Transverse colon (tissue), 4 donors: ENCODE results near the gene TMEM45B. TPM values are rescaled to one million over a fixed set of nuclear protein-coding genes. Genes with fewer than 3 reads are reported as not detected.
"Not testable (repeated sequence)": the region's sequence is repeated elsewhere in the genome, so short reads cannot be mapped to it uniquely, and the experiment has no call there.

ENCODE experiments used
- DNase-seq: peaks from one replicate; pipeline ENCODE4 v3.0.0-alpha.2; 2019
- H3K27ac ChIP-seq, 4 donors: fragments of 200-600 bp; sonication (generic); 2 replicates each; pipeline ENCODE4 v1.5.1; 2016 to 2018; ENCODE audit warnings: inconsistent platforms in 4 of 4
- H3K27me3 ChIP-seq: fragments of 200-600 bp; sonication (generic); 2 replicates; pipeline ENCODE4 v1.5.1; 2017; ENCODE audit warnings: inconsistent platforms
- H3K36me3 ChIP-seq, 4 donors: fragments of 200-600 bp; sonication (generic); 2 replicates each; pipeline ENCODE4 v1.5.1; 2017 to 2019; ENCODE audit warnings: inconsistent platforms in 4 of 4
- H3K4me1 ChIP-seq, 4 donors: fragments of 200-600 bp; sonication (generic); 2 replicates each; pipeline ENCODE4 v1.5.1; 2017 to 2020; ENCODE audit warnings: inconsistent platforms in 4 of 4
- H3K4me3 ChIP-seq, 4 donors: fragments of 200-600 bp; sonication (generic); 1 replicate in 1 of 4; 2 replicates in 3 of 4; pipeline versions ENCODE4 v1.5.1 to v1.6.1; 2017 to 2019; ENCODE audit warnings: inconsistent platforms in 4 of 4
- H3K9me3 ChIP-seq, 2 donors: fragments of 200-600 bp; sonication (generic); 2 replicates each; pipeline ENCODE4 v1.5.1; 2017 to 2019; ENCODE audit warnings: inconsistent platforms in 2 of 2
- CTCF ChIP-seq, 5 experiments: fragments of 200-600 bp in 3 of 5; fragments of 450-650 bp in 2 of 5; sonication (generic) in 3 of 5; IDR thresholded peaks; 1 replicate in 2 of 5; 2 replicates in 3 of 5; pipeline ENCODE4 v1.5.1; 2016 to 2017; ENCODE audit warnings: antibody characterized with exemption in 5 of 5, inconsistent platforms in 3 of 5, mild to moderate bottlenecking in 2 of 5, moderate library complexity in 1 of 5
- EP300 ChIP-seq: sonication (generic); formaldehyde crosslinking; IDR thresholded peaks from one replicate; pipeline ENCODE4 v1.6.1; 2017; ENCODE audit warnings: antibody characterized with exemption, low read depth
- POLR2A ChIP-seq: fragments of 450-650 bp; IDR thresholded peaks from one replicate; pipeline ENCODE4 v1.6.1; 2016; ENCODE audit warnings: antibody characterized with exemption, mild to moderate bottlenecking, moderate library complexity
- POLR2AphosphoS5 ChIP-seq, 3 donors: sonication (generic); formaldehyde crosslinking; IDR thresholded peaks; one replicate each; pipeline ENCODE4 v1.6.1; 2016; ENCODE audit warnings: antibody characterized with exemption in 3 of 3
- WGBS, 2 donors: methylation state at CpG; one replicate each; pipeline ENCODE4 v1.1.5; 2018; ENCODE audit warnings: low coverage in 1 of 2; 5-methylcytosine and 5-hydroxymethylcytosine counted together
- in situ Hi-C, 4 donors: fragments of 200-750 bp; cut with MboI; loops; one replicate each; pipeline versions ENCODE4 v1.15.0 to v1.15.1; 2017; ENCODE audit warnings: low sequenced_read_pairs in 3 of 4, low pct_ligation_motif_present in 1 of 4, low pct_unique_long_range_greater_than_20kb in 1 of 4
- intact Hi-C: fragments of 100-400 bp; cut with DNase I; formaldehyde crosslinking; loops from one replicate; pipeline ENCODE4 v1.15.1; 2023; ENCODE audit warnings: low total_unique reads
- total RNA-seq, 4 donors: library from RNA; depleted of rRNA; stranded (reverse); fragments of >200 nt; gene quantifications; one replicate each; pipeline ENCODE4 v1.1.0, GENCODE V29; 2016

TMEM45B gene
- total RNA-seq, 4 donors from 2014 or later: 42.2 to 336 (median 205) TPM

GRCh38 chr11:129791515-129791914, 24.1 kb upstream of the TMEM45B start:
- Histone ChIP-seq H3K9me3 (no peaks in the 10 kb centered on the region), H3K27me3 (no peaks in the 10 kb centered on the region), H3K4me1 (peaks cover 0 to 14% (median 9%) of the 10 kb centered on the region in 4 donors), H3K36me3 (no peaks in the 10 kb centered on the region), H3K4me3 (no peak overlapping the region), H3K27ac (no peak overlapping the region)
- in situ Hi-C loops (no loop called here), intact Hi-C loops (no loop called here)
- TF ChIP-seq POLR2AphosphoS5 (IDR thresholded peaks at IDR 0.05) (no peak), CTCF (IDR thresholded peaks at IDR 0.05) (no peak), POLR2A (no peak)
- 95 to 97% methylated on average over 2 of the region's 2 CpGs for WGBS, 2 donors
- DNase-seq: no peak

GRCh38 chr11:129792663-129793062, 23.0 kb upstream of the TMEM45B start:
- H3K9me3 ChIP-seq: no peaks in the 10 kb centered on the region
- H3K36me3 ChIP-seq: no peaks in the 10 kb centered on the region
- WGBS, 2 donors: 59 to 72% methylated on average over 2 to 4 of the region's 4 CpGs
- H3K4me1 ChIP-seq: peaks cover 0 to 12% (median 7%) of the 10 kb centered on the region in 4 donors
- no peaks in the 10 kb centered on the region for H3K27me3 ChIP-seq
- TF ChIP-seq POLR2A: no peak
- TF ChIP-seq EP300: no peak
- TF ChIP-seq POLR2AphosphoS5 (IDR thresholded peaks at IDR 0.05): no peak
- TF ChIP-seq CTCF (IDR thresholded peaks at IDR 0.05): no peak
- intact Hi-C loops (no loop called here), in situ Hi-C loops (no loop called here)
- DNase-seq: no peak
- no peak overlapping the region for H3K27ac ChIP-seq
- H3K4me3 ChIP-seq: no peak overlapping the region

GRCh38 chr11:129795089-129795488, 20.6 kb upstream of the TMEM45B start:
- intact Hi-C loops (no loop called here), in situ Hi-C loops (no loop called here)
- DNase-seq: no peak
- Histone ChIP-seq H3K4me3 (no peak overlapping the region), H3K9me3 (no peaks in the 10 kb centered on the region), H3K4me1 (peaks cover 0 to 4% (median 0%) of the 10 kb centered on the region in 4 donors), H3K27me3 (no peaks in the 10 kb centered on the region), H3K27ac (no peak overlapping the region), H3K36me3 (no peaks in the 10 kb centered on the region)
- TF ChIP-seq CTCF (IDR thresholded peaks at IDR 0.05) (no peak), EP300 (no peak)
- 33 to 77% methylated on average over 1 to 2 of the region's 2 CpGs for WGBS, 2 donors

- Histone ChIP-seq H3K4me3 (no peak overlapping the region), H3K27me3 (no peaks in the 10 kb centered on the region), H3K9me3 (no peaks in the 10 kb centered on the region), H3K4me1 (peaks cover 0 to 8% (median 2%) of the 10 kb centered on the region in 4 donors), H3K36me3 (no peaks in the 10 kb centered on the region), H3K27ac (peak overlapping the region in 1 of 4 donors; percentile 56)
- intact Hi-C loops (no loop called here), in situ Hi-C loops (no loop called here)
- no peak for TF ChIP-seq CTCF (IDR thresholded peaks at IDR 0.05)
- no peak for TF ChIP-seq EP300
- TF ChIP-seq POLR2AphosphoS5 (IDR thresholded peaks at IDR 0.05): no peak
- TF ChIP-seq POLR2A: no peak
- no peak for DNase-seq
- WGBS, 2 donors: 75% methylated on average over 2 of the region's 2 CpGs; no CpG with 5 or more reads in 1 of the 2 donors
Observed at GRCh38 chr11:129798212-129798611, 17.4 kb upstream of the TMEM45B start.

- H3K36me3 ChIP-seq, H3K27ac ChIP-seq, H3K4me3 ChIP-seq, DNase-seq, intact Hi-C loops, H3K27me3 ChIP-seq, H3K9me3 ChIP-seq, in situ Hi-C loops: not testable (repeated sequence)
- WGBS, 2 donors: 28 to 38% methylated on average over 1 of the region's 1 CpG
- H3K4me1 ChIP-seq: peaks cover 0 to 14% (median 4%) of the 10 kb centered on the region in 4 donors
Observed at GRCh38 chr11:129800162-129800561, 15.5 kb upstream of the TMEM45B start.
